OCI-LY1 (cell line): ENCODE results near the gene BCKDK.

Experiments used
- CTCF ChIP-seq: fragments of 200-600 bp; sonication (generic), shearing (Covaris generic); IDR thresholded peaks from 2 replicates; pipeline ENCODE4 v1.5.1; 2017; ENCODE audit warnings: mild to moderate bottlenecking, antibody characterized with exemption, low read length, moderate library complexity, mixed read lengths
- EZH2 ChIP-seq: fragments of 200-600 bp; sonication (generic), shearing (Covaris generic); IDR thresholded peaks from 2 replicates; pipeline ENCODE4 v1.8.0; 2017; ENCODE audit warnings: borderline replicate concordance, mixed run types, mild to moderate bottlenecking, antibody characterized with exemption, low read length, moderate library complexity, mixed read lengths

- TF ChIP-seq CTCF (no peak), EZH2 (no peak)
These were observed 44.7 kb upstream of the BCKDK start for GRCh38 chr16:31063495-31063842.
